AG04450 (cell line): ENCODE data around the gene OAF. TPM values are rescaled to one million over a fixed set of nuclear protein-coding genes. Genes with fewer than 3 reads are reported as not detected.

Experiments used
- CTCF ChIA-PET: fragments of 300-600, 350-600 bp; formaldehyde crosslinking; extraction: SDS; loops from one replicate; lab custom pipeline; 2022; ENCODE audit warnings: antibody characterized with exemption, inconsistent platforms; lab: Charles Lee
- POLR2A ChIA-PET: fragments of 350-600 bp; formaldehyde crosslinking; extraction: SDS; loops from one replicate; lab custom pipeline; 2021; ENCODE audit warnings: antibody characterized with exemption, inconsistent platforms; lab: Yijun Ruan, JAX
- DNase-seq: peaks from one replicate; pipeline ENCODE4 v3.0.0-alpha.2; 2011; ENCODE audit warnings: low read depth, low spot score
- H3K27ac ChIP-seq: one replicate; pipeline ENCODE4 v1.5.1; 2012; ENCODE audit warnings: low read depth, low read length, control low read depth
- H3K27me3 ChIP-seq: one replicate; pipeline ENCODE4 v1.6.0; 2012; ENCODE audit warnings: low read length; ENCODE audit not compliant: control insufficient read depth, insufficient read depth
- H3K4me3 ChIP-seq: 2 replicates; pipeline ENCODE4 v1.5.1; 2011; ENCODE audit warnings: mild to moderate bottlenecking, low read depth, low read length, control low read depth
- H3K9me3 ChIP-seq: 2 replicates; pipeline ENCODE4 v1.5.1; 2012; ENCODE audit warnings: low read length; ENCODE audit not compliant: control insufficient read depth, insufficient read depth
- CTCF ChIP-seq: IDR thresholded peaks from 2 replicates; pipeline ENCODE4 v1.5.1; 2011; ENCODE audit warnings: low read depth, low read length, control low read depth, inconsistent platforms
- polyA plus RNA-seq: library from polyadenylated mRNA; depleted of rRNA; stranded (reverse); fragments of >200 nt; gene quantifications from 2 replicates; pipeline ENCODE4 v1.2.3, GENCODE V29; 2011

Gene OAF
- polyA plus RNA-seq, 1 experiment: 26.6 TPM

- Histone ChIP-seq H3K27me3 (peaks cover 8% of the 10 kb centered on the region), H3K9me3 (no peaks in the 10 kb centered on the region), H3K27ac (peak overlapping the region; percentile 31), H3K4me3 (no peak overlapping the region)
- no peak for DNase-seq
- ChIA-PET CTCF (interaction anchor here (1.2 to 2.5 kb wide), 2 partner anchors 18 to 116 kb away, joined by 3 to 9 read pairs; no protein-coding TSS in a partner anchor), POLR2A (no interaction called here)
- TF ChIP-seq CTCF: no peak
These were observed 24.4 kb upstream of the OAF start for GRCh38 chr11:120186456-120186773.

GRCh38 chr11:120186774-120187591 lies 23.8 kb upstream of the OAF start:
- Histone ChIP-seq H3K27ac (no peak overlapping the region), H3K9me3 (no peaks in the 10 kb centered on the region), H3K27me3 (peaks cover 9% of the 10 kb centered on the region), H3K4me3 (no peak overlapping the region)
- no peak for TF ChIP-seq CTCF
- POLR2A ChIA-PET: no interaction called here
- no peak for DNase-seq
- CTCF ChIA-PET: interaction anchor here (1.0 to 2.5 kb wide), 4 partner anchors 15 to 116 kb away, joined by 3 to 9 read pairs (median 5); no protein-coding TSS in a partner anchor

- TF ChIP-seq CTCF: no peak
- H3K27me3 ChIP-seq: peaks cover 18% of the 10 kb centered on the region
- ChIA-PET CTCF (interaction anchor here (0.9 to 1.3 kb wide), 2 partner anchors 8 to 112 kb away, joined by 3 read pairs; no protein-coding TSS in a partner anchor), POLR2A (no interaction called here)
- no peak overlapping the region for H3K4me3 ChIP-seq
- DNase-seq: no peak
- H3K9me3 ChIP-seq: no peaks in the 10 kb centered on the region; the same call in 1 of the 2 replicates
- no peak overlapping the region for H3K27ac ChIP-seq
These were observed 22.5 kb upstream of the OAF start for GRCh38 chr11:120188371-120188770.

- POLR2A ChIA-PET: no interaction called here
- Histone ChIP-seq H3K27ac (no peak overlapping the region), H3K9me3 (no peaks in the 10 kb centered on the region; the same call in 1 of the 2 replicates), H3K4me3 (no peak overlapping the region), H3K27me3 (peaks cover 22% of the 10 kb centered on the region)
- no peak for DNase-seq
- TF ChIP-seq CTCF: no peak
- CTCF ChIA-PET: interaction anchor here (0.9 to 1.3 kb wide), 2 partner anchors 9 to 111 kb away, joined by 3 read pairs; no protein-coding TSS in a partner anchor
These were observed 21.9 kb upstream of the OAF start for GRCh38 chr11:120188811-120189455.

GRCh38 chr11:120191058-120191457 lies 19.8 kb upstream of the OAF start:
- Histone ChIP-seq H3K27ac (no peak overlapping the region), H3K27me3 (peaks cover 34% of the 10 kb centered on the region), H3K4me3 (no peak overlapping the region), H3K9me3 (no peaks in the 10 kb centered on the region; the same call in 1 of the 2 replicates)
- ChIA-PET CTCF (interaction anchor here (0.8 to 1.4 kb wide), 4 partner anchors 10 to 112 kb away, joined by 3 to 4 read pairs (median 4); no protein-coding TSS in a partner anchor), POLR2A (no interaction called here)
- DNase-seq: no peak
- no peak for TF ChIP-seq CTCF
